GM12878 (cell line): ENCODE results near the gene CAPSL.

ENCODE experiments used
- BHLHE40 ChIP-seq, 2 experiments: fragments of 450-650 bp in 1 of 2; IDR thresholded peaks; 2 replicates each; pipeline ENCODE4 v1.6.1; 2011 to 2017; ENCODE audit warnings: low read depth in 2 of 2, borderline replicate concordance in 1 of 2, improper control_type of control experiment in 1 of 2, low read length in 1 of 2, mild to moderate bottlenecking in 1 of 2
- EP300 ChIP-seq, 2 experiments: fragments of 150-350 bp in 1 of 2; IDR thresholded peaks; 2 replicates each; pipeline ENCODE4 v1.6.1; 2011 to 2012; ENCODE audit warnings: low read depth in 2 of 2, low read length in 2 of 2, borderline replicate concordance in 1 of 2, improper control_type of control experiment in 1 of 2, inconsistent platforms in 1 of 2; ENCODE audit not compliant: control insufficient read depth in 1 of 2
- EZH2 ChIP-seq: IDR thresholded peaks from 2 replicates; pipeline ENCODE4 v1.6.1; 2012; ENCODE audit warnings: low read depth, mild to moderate bottlenecking, control low read depth, inconsistent platforms, low read length, borderline replicate concordance; ENCODE audit not compliant: control insufficient read depth
- FOS ChIP-seq: IDR thresholded peaks from 3 replicates; pipeline ENCODE4 v1.6.1; 2011; ENCODE audit warnings: borderline replicate concordance; ENCODE audit not compliant: insufficient read length; ENCODE audit errors: extremely low read depth
- GABPA ChIP-seq: IDR thresholded peaks from 2 replicates; pipeline ENCODE4 v1.6.1; 2014; ENCODE audit warnings: antibody characterized with exemption, low read depth, mild to moderate bottlenecking, inconsistent platforms
- NR2C2 ChIP-seq: IDR thresholded peaks from 2 replicates; pipeline ENCODE4 v1.6.1; 2011; ENCODE audit warnings: borderline replicate concordance, low read depth; ENCODE audit not compliant: control insufficient read depth, insufficient read length
- PKNOX1 ChIP-seq: fragments of 450-650 bp; IDR thresholded peaks from 2 replicates; pipeline ENCODE4 v1.6.1; 2016; ENCODE audit warnings: mild to moderate bottlenecking
- POLR2A ChIP-seq: IDR thresholded peaks from 2 replicates; pipeline ENCODE4 v1.6.1; 2011; ENCODE audit warnings: low read depth, mild to moderate bottlenecking, low read length
- POLR2AphosphoS5 ChIP-seq: IDR thresholded peaks from 2 replicates; pipeline ENCODE4 v1.6.1; 2011; ENCODE audit warnings: mild to moderate bottlenecking, low read length, inconsistent platforms
- ZSCAN29 ChIP-seq: fragments of 450-650 bp; IDR thresholded peaks from 2 replicates; pipeline ENCODE4 v1.6.1; 2017; ENCODE audit warnings: mild to moderate bottlenecking, moderate library complexity
- TF ChIP-seq, protein P1 (sequence below), 3 experiments: IDR thresholded peaks in 2 of 3; conservative IDR thresholded peaks in 1 of 3; 2 replicates each; pipeline ENCODE4 v1.5.1; 2011; ENCODE audit warnings: low read depth in 3 of 3, low read length in 3 of 3, mild to moderate bottlenecking in 3 of 3, control low read depth in 2 of 3, moderate library complexity in 2 of 3, inconsistent platforms in 1 of 3, mixed read lengths in 1 of 3; ENCODE audit not compliant: control insufficient read depth in 2 of 3, insufficient read depth in 1 of 3; ENCODE audit errors: extremely low read depth in 1 of 3

DNA sequence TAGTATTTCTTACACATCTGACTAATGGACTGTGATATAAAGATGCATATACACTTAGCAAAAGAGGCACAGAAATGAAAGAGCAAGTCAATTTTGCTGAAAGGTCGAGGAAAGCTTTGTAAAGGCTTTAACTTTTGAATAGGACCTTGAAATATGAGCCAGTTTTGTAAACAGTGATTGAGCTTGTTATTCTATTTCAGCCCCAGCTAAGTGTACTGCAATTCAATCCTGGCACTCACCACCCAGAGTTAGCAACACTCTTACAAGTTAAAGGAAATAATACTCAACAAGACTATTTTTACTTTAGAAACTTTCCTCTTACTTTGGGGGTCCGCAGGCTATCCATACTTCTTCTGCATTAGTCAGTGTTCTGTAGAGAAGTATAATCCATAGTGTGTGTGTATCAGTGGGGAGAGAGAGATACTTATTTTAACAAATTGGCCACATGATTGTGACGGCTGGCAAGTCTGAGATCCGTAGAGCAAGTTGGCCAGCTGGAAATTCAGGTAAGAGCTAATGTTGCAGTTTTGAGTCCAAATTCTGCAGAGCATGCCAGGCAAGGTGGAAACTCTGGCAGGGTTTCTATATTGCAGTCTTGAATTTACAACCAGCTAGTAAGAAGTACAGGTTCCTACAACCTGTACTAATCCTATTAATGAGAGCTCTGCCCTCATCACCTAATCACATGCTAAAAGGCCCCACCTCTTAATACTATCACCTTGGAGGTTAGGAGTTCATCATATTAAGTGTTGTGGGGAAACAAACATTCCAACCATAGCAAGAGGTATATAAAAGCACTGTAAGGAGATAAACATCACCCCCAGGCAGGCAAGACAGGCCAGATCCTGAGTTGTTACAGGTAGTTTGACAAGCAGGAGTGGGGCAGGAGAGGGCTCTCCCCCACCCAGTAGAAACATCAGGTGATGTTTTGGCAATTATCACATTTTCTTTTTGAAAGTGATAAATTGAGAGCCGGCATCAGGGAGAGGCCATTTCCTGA lies 48.1 kb downstream of the CAPSL start:
- no peak for TF ChIP-seq EP300 (IDR thresholded peaks at IDR 0.05; ENCODE audit: borderline replicate concordance in 1 of 2, control insufficient read depth in 1 of 2, low read depth in 2 of 2, low read length in 2 of 2)
- no peak for TF ChIP-seq GABPA
- TF ChIP-seq BHLHE40 (IDR thresholded peaks at IDR 0.05; ENCODE audit: borderline replicate concordance in 1 of 2, low read depth in 2 of 2, low read length in 1 of 2), result no peak
- no peak for TF ChIP-seq POLR2A
- TF ChIP-seq NR2C2, result no peak
- no peak for TF ChIP-seq ZSCAN29
- no peak for TF ChIP-seq POLR2AphosphoS5
- TF ChIP-seq, protein P1, sequence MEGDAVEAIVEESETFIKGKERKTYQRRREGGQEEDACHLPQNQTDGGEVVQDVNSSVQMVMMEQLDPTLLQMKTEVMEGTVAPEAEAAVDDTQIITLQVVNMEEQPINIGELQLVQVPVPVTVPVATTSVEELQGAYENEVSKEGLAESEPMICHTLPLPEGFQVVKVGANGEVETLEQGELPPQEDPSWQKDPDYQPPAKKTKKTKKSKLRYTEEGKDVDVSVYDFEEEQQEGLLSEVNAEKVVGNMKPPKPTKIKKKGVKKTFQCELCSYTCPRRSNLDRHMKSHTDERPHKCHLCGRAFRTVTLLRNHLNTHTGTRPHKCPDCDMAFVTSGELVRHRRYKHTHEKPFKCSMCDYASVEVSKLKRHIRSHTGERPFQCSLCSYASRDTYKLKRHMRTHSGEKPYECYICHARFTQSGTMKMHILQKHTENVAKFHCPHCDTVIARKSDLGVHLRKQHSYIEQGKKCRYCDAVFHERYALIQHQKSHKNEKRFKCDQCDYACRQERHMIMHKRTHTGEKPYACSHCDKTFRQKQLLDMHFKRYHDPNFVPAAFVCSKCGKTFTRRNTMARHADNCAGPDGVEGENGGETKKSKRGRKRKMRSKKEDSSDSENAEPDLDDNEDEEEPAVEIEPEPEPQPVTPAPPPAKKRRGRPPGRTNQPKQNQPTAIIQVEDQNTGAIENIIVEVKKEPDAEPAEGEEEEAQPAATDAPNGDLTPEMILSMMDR (IDR thresholded peaks at IDR 0.05 in 2 of 3, conservative IDR thresholded peaks at IDR 0.05 in 1 of 3; ENCODE audit: control insufficient read depth in 2 of 3, extremely low read depth in 1 of 3, insufficient read depth in 1 of 3, low read depth in 3 of 3, low read length in 3 of 3), result no peak
- no peak for TF ChIP-seq EZH2
- TF ChIP-seq FOS, result no peak
- no peak for TF ChIP-seq PKNOX1
